Pons (tissue), 1 donor: ENCODE data around the gene KLF11.

Source experiments
- DNase-seq: peaks from one replicate; pipeline ENCODE4 v3.0.0-alpha.2; 2016; ENCODE audit warnings: low spot score

Gene KLF11

DNA sequence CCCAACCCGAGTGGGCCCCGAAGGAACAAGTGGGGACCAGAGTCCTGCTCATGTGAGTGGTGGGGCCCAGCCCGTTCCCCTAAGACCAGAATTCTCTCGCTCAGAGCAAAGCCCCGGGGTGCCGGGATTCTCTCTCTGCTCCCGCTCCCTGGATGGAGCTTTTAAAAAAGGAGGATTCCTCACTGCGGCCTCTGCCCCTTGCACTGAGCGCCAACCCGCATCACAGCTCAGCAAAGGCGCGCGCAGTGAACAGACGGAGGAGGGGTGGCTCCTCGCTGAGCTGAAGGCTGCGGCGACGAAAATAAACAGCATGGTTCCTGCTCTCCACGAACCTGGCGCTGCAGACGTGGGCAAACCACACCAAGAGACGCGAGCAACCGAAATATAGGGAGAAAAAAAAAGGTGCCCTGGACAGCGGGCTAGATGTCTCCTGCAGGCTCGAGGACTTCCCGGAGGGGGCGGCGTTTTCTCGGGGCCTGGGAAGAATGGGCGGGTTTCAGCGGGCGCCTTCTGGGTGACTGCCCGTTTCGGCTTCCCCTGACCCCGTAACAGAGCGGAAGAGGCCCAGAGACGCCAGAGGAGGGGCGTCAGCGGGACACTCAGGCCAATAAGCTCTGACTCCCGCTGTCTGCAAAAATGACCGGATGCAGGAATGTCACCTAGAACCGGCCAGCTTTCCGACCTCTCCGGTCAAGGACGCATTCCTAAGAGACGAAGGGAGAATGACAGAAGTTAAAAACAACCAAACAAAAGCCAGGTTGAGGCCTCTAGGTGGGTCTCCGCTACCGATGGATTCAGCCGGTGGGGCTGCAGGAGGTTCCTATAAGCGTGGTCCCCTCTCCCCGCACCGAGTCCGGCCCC, 819 bp upstream of the KLF11 start:
- peak; percentile 45 for DNase-seq

DNA sequence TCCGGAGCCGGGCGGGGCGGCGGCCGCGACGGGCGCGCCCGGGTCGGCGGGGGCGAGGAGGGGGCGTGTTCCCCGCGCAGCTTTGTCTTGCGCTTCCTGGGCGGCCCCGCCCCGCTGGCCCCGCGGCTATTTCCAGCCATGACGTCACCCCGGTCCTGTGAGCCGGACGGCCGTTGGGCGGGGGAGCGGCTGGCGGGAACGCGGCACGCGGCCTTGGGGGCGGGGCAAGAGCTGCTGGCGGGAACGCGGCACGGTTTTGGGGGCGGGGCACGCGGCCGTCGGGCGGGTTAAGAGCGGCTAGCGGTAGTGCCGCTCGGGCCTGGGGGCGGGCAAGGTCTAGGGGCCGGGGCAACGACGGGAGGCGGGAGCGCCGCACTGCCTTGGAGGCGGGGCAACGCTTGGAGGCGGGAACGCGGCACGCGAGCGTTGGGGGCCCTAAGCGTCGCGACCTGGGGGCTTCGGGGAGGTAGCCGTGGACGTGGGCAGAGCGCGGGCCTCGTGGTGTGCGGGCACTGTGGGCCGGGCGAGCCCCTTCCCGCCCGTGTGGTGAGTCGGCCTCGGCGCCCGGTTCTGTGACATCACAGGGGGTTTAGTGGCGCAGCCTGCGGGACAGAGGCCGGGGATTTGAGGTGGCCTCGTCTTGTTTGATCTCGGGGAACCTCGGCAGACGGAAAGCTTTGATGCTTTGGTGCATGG, 704 bp downstream of the KLF11 start:
- DNase-seq: peak; percentile 68

DNA sequence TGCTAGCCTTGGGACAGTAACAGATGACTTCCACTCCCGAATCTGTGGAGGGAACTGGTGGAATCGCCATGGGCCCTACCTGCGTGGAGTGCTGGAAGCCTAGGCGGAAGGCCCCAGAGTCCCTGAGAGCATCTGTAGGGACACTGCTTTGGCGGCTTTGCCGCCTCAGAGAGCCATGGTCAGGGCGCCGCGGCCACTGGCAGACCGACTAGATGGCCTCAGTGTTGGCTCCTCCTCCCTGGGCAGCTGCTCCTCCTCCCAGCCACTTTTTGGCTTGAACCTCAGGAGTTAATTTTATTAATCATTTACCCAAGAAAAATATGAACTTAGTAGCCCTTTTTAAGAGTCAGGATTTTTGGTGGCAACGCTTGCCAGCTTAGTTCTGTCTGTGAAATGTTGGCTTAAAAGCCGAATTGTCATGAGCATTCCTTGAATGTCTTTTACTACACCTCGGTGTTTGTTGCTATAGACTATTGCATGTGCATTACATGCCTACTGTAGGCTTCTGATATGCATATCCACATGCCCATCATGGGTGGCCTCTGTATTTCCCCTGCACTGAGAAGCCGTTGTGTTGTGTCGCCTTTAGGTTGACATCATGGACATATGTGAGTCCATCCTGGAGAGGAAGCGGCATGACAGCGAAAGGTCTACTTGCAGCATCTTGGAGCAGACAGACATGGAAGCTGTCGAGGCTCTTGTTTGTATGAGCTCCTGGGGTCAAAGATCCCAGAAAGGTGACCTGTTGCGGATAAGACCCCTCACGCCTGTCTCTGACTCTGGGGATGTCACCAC, 2.4 kb downstream of the KLF11 start:
- DNase-seq: no peak

DNA sequence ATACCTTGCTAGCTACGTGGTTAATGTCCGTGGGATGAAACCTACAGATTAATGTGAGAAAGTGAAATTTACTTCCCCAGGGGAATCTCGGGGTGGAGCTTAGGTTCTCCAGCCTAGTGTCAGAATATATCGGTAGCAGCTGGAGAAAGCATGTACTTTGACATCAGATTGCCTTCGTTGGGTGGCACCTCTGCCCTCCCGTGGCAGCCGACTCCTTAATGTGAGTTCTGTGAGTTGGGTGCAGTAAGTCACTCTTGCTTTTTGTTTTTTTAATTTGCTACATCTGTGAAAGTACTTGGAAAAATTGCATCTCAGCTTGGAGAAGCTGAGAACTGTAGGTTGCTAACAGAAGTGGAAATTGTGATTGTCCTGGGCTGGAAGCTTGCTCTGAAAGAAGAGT, 3.6 kb downstream of the KLF11 start:
- DNase-seq: no peak

DNA sequence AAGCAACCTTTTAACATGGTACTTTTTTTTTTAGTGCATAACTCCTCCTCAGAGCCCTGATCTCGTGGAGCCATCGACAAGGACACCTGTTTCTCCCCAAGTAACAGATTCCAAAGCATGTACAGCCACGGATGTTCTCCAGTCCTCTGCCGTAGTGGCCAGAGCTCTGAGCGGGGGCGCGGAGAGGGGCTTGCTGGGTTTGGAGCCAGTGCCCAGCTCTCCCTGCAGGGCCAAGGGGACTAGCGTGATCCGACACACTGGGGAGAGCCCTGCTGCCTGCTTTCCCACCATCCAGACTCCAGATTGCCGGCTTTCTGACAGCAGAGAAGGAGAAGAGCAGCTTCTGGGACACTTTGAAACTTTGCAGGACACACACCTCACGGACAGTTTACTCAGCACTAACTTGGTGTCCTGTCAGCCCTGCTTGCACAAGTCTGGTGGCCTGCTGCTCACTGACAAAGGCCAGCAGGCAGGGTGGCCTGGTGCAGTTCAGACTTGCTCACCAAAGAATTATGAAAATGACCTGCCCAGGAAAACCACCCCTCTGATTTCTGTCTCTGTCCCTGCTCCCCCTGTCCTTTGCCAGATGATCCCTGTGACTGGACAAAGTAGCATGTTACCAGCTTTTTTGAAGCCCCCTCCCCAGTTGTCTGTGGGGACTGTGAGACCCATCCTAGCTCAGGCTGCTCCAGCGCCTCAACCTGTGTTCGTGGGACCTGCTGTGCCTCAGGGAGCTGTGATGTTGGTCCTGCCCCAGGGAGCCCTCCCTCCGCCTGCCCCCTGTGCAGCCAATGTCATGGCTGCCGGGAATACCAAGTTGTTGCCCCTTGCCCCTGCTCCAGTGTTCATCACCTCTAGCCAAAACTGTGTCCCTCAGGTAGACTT, 4.5 kb downstream of the KLF11 start:
- DNase-seq: no peak

DNA sequence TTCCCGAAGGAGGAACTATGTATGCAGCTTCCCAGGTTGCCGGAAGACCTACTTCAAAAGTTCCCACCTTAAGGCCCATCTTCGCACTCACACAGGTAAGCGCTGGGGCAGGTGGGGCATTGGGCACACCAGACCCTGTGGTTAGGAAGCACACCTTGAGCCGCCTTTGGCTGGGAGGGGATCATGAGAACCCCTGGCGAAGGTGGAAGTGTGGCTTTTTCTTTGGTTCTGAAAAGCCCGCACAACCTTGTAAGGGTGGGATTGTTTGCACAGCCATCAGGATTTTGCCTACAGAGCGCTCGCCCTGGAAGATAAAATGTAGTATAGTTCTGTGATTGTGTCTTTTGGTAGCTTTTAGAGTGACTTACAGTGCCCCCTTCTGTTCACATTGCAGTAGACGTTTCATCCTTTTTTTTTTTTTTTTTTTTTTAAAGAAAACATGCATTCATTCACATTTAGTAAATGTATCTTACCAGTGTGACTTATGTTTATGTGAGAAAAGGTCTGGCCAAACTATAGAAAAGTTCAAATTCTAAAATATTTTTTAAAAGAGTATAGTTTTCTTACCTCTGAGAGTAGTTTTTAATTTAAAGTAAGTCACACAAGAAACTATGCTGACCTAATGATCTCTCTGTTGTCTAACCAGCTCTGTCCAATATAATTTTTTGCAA, 5.3 kb downstream of the KLF11 start:
- DNase-seq: peak; percentile 70

DNA sequence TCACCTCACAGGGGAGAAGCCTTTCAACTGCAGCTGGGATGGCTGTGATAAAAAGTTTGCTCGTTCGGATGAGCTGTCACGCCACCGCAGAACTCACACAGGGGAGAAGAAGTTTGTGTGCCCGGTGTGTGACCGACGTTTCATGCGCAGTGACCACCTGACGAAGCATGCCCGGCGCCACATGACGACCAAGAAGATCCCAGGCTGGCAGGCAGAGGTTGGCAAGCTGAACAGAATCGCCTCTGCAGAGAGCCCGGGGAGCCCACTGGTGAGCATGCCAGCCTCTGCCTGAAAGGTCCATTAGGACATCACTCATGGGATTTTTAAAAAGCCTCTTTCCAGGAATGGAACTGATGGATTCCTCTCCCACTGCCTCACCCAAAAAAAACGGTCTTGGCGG, 8.9 kb downstream of the KLF11 start:
- no peak for DNase-seq

DNA sequence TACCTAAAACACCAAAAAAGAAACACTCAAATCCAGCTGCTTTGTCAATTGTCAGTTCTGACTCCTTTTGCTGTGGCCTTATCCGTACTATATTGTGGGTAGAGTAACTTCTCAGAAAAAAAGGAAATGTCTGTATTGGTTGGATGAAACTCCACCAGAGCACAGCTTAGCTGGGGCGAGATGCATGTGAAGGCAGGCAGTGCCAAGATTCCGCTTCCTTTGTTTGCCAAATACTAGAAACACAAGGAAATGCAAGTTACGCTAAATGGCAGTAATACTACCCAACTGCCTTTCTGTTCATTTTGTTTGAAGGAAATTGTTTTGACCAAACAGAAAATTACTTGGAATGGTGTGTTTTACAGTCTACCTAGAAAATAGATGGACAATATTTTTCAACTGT, 10.0 kb downstream of the KLF11 start:
- no peak for DNase-seq

DNA sequence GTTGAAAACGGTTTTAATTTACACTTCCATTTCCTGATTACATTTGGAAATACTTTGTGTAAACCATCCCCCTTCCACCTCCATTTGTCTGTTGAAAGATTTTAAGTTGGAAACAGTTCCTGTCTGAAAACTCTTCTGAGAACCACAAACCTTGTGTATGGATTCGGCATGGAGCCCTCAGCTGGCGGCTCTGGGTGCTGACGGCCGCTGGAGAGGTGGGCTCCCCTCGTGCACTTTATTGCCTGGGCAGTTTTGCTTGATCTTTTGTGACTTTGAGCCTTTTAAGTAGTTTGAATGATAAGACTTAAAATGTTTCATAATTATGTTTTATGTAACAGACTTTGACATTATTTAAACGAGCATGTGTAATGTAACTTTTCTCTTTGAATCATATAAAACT, 11.1 kb downstream of the KLF11 start:
- DNase-seq: no peak

DNA sequence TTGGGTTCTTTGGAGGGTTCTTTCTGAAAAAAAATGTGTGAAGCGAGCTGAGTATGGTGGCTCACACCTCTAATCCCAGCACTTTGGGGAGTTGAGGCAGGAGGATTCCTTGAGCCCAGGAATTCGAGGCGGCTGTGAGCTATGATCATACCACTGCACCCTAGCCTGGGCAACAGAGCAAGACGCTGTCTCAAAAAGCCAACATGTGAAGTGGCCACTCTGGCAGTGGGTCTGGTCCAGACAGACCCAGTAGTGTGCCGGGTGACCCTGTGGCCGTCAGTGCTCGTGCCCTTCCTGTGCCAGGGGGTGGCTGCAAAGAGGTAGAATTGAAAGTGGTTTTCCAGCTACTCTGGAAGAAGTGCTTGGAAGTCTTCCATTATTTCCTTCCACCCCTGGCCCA, 11.6 kb downstream of the KLF11 start:
- no peak for DNase-seq

DNA sequence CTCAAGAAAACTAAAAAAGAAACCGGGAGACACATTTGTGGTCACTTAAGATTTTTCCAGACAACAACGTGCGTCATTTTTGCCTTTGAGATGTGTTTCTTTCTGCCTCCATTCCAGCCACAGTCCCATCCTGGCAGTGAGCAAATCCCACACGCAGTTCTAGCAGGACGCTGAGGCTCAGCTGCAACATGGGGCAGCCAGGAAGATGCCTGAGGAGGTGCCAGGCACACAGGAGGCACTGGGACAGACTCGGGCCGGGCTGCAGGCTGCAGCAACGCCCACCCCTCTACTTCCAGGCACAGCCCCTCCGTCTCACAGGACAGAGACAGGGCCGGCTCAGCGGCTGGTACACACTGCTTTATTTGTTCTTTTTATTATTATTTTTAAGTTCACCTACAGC, 13.1 kb downstream of the KLF11 start:
- DNase-seq: no peak

DNA sequence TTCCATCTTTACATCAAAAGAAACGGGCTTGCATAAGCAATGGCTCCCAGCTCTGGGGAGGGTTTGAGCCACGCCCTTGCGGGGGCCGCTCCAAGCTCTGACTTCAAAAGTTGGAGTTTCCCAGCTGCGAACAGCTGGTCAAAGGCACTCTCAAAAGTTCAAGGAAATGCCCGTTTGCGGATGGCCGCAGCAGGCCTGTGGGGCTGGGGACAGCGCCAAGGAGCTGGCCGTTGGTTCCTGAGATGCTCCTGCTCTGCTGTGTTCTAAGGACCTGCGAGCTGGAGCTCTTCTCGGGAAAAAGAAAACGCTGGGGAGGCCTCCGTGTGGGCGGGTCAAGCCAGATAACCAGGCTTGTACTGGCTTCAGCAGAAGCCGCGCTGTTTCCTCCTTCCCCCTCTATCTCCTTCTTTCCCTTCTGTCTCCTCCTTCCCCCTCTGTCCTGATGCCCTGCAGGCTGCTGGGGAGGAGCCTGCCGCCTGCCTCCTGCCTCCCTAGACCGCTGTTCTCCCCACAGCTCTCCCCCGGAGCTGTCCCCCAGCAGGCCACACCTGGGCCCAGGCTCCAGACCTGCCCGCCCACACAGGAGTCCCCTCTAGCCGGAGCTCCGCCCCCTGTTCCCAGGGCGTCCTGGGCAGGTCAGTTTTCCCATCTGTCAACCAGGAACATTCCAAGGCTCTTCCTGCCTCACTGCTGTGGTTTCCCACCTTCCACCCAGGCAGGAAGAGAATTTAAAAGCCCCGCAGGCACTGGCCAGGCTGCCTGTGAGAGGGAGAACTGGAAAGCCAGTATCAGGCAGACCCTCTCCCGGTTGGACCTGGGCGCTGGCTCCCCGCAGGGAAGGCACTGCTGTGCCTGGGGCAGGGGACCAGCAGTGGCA, 14.1 kb downstream of the KLF11 start:
- no peak for DNase-seq

DNA sequence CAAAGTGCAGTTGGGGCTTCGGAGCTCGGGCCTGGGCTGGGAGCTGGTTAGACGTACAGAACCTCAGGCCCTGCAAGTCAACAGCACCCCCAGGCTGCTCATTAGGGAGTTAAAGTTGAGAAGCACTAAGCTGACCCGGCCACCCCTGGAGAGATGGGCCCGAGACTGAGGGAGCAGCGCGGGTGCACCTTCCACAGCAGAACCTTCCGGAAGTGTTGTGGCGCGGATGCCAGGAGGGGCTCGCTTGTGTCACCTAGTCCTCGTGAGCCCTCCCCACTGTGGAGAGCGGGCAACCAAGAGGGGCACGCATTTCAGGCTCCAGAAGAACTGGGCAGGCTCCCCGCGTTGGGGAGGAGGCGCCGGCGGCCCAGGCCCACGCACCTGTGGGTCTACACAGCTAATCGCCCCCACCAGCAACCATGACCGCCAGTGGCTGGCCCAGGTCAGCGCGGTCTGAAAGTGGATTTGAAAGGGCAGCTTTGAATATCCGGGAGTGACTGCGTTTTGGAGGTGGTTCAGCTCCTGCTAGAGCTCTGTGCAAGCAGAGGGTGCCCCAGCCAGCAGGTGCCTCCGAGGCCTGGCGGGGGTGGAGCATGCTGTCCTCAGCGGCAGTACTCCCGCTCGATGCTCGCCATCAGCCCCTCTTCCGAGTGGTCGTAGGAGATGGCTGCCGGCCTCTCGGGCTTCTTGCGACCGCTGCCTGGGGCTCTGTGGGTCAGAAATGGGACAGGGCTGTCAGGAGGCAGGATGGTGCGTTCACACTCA, 15.1 kb downstream of the KLF11 start:
- no peak for DNase-seq

DNA sequence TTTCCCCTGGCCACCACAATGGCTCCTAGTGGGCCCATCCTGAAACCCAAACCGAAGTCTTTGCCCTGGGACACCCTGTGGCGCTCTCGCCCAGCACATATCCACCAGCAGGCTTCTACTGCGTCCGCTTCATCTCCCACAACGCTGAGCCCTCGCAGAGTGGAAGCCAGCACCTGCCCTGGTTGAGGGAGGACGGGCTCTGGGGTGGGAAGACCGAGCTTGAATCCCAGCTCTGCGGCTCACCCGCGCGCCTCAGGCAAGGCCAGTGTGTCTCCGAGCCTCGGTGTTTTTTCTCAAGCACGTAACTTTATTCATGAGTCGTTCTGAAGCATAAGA, 15.6 kb downstream of the KLF11 start:
- no peak for DNase-seq

DNA sequence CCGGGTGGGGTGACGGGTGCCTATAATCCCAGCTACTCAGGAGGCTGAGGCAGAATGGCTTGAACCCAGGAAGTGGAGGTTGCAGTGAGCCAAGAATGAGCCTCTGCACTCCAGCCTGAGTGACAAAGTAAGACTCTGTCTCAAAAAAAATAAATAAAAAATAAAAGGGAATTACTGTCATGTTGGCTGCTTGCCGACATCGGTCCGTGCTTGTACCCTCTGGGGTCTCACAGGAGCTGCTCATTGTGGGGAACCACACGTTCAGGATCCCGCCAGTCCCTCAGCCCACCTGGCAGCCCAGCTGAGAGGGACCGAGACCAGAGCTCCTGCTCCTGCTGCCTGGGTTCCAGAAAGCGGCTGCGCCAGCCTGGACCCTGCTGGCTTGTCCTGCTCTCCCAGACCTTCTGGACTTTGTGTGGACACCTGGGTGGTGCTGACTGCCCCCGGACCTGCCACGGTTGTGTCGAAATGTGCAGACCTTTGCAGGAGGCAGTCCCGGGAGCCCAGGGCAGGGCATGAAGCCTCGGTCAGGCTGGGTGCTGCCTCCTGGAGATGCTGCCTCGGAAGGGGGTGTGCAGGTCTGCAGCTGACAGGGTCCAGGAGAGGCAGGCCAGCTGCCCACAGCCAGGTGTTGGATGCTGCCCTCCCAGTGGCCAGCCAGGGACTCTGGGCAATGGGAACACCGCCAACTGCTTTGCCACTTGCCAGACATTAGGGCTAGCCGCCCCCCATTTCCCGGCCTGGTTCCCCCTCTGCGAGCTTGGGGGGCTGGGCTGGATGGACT, 16.4 kb downstream of the KLF11 start:
- DNase-seq: no peak

DNA sequence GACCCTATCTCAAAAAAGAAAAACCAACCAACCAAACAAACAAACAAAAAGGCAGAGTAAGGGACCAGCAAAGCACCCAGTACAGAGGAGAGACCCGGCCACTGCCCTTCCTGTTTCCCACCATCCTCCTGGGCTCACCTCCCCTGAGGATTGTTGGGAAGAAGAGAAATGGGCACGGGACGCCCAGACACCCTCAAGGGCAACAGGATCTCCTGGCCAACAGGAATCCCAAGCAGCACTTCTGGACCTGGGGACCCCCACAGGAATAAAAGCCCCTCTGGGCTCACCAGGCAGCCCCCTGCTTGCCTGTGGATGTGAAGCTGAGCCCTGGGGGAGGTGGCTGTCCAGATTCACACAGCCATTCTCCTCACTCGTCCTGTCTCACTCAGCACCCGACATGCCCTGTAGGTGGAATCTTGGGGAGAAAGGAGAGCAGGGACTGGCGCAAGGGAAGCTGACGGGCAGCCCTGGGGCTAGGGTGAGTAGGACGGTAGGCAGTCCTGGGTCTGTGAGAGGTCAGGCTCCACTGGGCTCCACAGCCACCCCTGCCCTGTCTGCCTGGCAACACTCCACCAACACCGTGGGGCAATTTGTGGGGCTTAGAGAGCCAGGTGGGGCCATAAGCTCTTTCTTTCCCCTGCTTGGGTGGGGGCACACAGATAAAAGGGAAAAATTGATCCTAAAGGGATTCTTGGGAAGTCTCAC, 18.0 kb downstream of the KLF11 start:
- no peak for DNase-seq

DNA sequence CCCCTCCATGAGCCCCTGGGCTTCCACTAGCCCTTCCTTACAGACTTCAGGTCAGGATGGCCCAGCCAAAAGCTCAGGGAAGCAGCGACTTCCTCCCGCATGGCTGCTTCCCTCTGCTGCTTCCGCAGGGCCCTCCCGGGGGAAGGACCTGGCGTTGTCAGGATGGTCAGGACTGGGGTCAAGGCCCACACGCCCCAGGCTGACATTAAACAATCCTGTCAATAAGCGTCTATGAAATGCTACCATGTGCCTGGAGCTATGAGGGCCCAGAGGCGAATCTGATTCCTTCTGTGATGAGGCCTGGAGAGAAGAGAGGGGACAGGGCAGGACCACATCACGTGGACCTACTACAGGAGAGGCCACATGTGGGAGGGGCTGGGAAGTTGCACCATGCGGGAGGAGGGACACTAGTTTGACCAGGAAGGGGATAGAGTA, 19.6 kb downstream of the KLF11 start:
- DNase-seq: no peak

DNA sequence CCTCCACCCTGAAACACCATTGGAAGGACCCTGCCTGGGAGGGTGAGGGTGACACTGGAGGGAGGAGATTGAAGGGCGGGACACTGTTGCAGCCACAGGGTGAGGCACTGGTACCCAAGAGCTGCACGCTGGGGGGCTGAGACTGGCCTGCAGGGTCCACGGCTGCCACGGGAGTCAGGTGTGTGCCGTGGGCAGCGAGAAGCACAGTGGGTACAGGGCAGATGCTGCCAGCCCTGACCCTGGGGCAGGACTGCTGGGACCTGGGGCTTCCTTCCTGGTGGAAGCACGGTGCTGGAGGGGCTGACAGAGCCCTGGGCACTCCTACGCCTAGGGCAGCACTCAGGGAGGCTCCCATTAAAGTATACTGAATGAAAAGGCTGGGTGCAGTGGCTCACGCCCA, 20.2 kb downstream of the KLF11 start:
- DNase-seq: no peak
